Testis (tissue), 2 donors: ENCODE results near the gene FRS2.

Source experiments
- CTCF ChIP-seq, 3 experiments: fragments of 450-650 bp in 2 of 3; fragments of 200-600 bp in 1 of 3; sonication (generic) in 1 of 3; IDR thresholded peaks; one replicate each; pipeline ENCODE4 v1.5.1; 2016 to 2019; ENCODE audit warnings: antibody characterized with exemption in 3 of 3, mild to moderate bottlenecking in 2 of 3, moderate library complexity in 1 of 3
- POLR2A ChIP-seq: fragments of 450-650 bp; IDR thresholded peaks from one replicate; pipeline ENCODE4 v1.6.1; 2017; ENCODE audit warnings: antibody characterized with exemption, mild to moderate bottlenecking, moderate library complexity

- TF ChIP-seq CTCF (IDR thresholded peaks at IDR 0.05), result no peak
- TF ChIP-seq POLR2A, result no peak
Measured at GRCh38 chr12:69447892-69448291, 22.3 kb upstream of the FRS2 start.
